IMR-90 (cell line): Measurements from ENCODE around the gene URAD. TPM values are rescaled to one million over a fixed set of nuclear protein-coding genes. Genes with fewer than 3 reads are reported as not detected.

Experiments used
- ATAC-seq: fragments of 200-7000 bp; cut with Tn5 transposase; 2 replicates; pipeline ENCODE4 v1.9.1; 2020; ENCODE audit warnings: low read depth, mild to moderate bottlenecking, moderate library complexity
- BruUV-seq: library from RNA; stranded (reverse); fragments of 400-500 nt; replicated peaks from 2 replicates; lab custom pipeline; 2021; lab: Mats Ljungman, UMichigan
- CTCF ChIA-PET: fragments of 300-600 bp; formaldehyde crosslinking; extraction: SDS; loops from one replicate; lab custom pipeline; 2021; ENCODE audit warnings: antibody characterized with exemption; lab: Yijun Ruan, JAX
- POLR2A ChIA-PET: fragments of 300-600 bp; sonication (Branson Sonifier 250); formaldehyde crosslinking; loops from one replicate; lab custom pipeline; 2022; ENCODE audit warnings: antibody characterized with exemption; ENCODE audit not compliant: unreplicated experiment; lab: Charles Lee
- DNase-seq: peaks from one replicate; pipeline ENCODE4 v3.0.0; 2013
- H2AFZ ChIP-seq: replicated peaks from 2 replicates; pipeline ENCODE3; 2013; ENCODE audit warnings: low read length, mild to moderate bottlenecking; ENCODE audit not compliant: poor library complexity
- H2AK5ac ChIP-seq: 2 replicates; pipeline ENCODE4 v1.6.1; 2013; ENCODE audit warnings: low read depth, low read length, inconsistent platforms
- H2AK9ac ChIP-seq: replicated peaks from 2 replicates; pipeline ENCODE3; 2013; ENCODE audit warnings: mild to moderate bottlenecking, low read depth, low read length, moderate library complexity; ENCODE audit not compliant: poor library complexity
- H2BK120ac ChIP-seq: 2 replicates; pipeline ENCODE4 v1.6.1; 2013; ENCODE audit warnings: low read depth, low read length, inconsistent platforms
- H2BK15ac ChIP-seq: 3 replicates; pipeline ENCODE4 v1.6.1; 2013; ENCODE audit warnings: low read depth, low read length, inconsistent platforms
- H2BK20ac ChIP-seq: 2 replicates; pipeline ENCODE4 v1.6.1; 2013; ENCODE audit warnings: low read depth, mild to moderate bottlenecking, inconsistent platforms, low read length, moderate library complexity
- H2BK5ac ChIP-seq: 2 replicates; pipeline ENCODE4 v1.6.1; 2013; ENCODE audit warnings: mild to moderate bottlenecking, low read depth, low read length, inconsistent platforms; ENCODE audit not compliant: poor library complexity, severe bottlenecking
- H3K14ac ChIP-seq: replicated peaks from 2 replicates; pipeline ENCODE4 v1.6.1; 2013; ENCODE audit warnings: low read depth, low read length, inconsistent platforms
- H3K18ac ChIP-seq: 2 replicates; pipeline ENCODE4 v1.6.1; 2013; ENCODE audit warnings: low read depth, low read length, control low read depth
- H3K23ac ChIP-seq: 2 replicates; pipeline ENCODE4 v1.6.1; 2013; ENCODE audit warnings: low read depth, low read length, inconsistent platforms
- H3K27ac ChIP-seq: 2 replicates; pipeline ENCODE4 v1.5.1; 2013; ENCODE audit warnings: mild to moderate bottlenecking, control low read depth, low read length; ENCODE audit not compliant: insufficient read depth
- H3K27me3 ChIP-seq: 2 replicates; pipeline ENCODE4 v1.6.1; 2013; ENCODE audit warnings: low read length; ENCODE audit not compliant: control insufficient read depth, insufficient read depth
- H3K36me3 ChIP-seq: 2 replicates; pipeline ENCODE4 v1.6.1; 2013; ENCODE audit warnings: low read length, mixed read lengths; ENCODE audit not compliant: control insufficient read depth, insufficient read depth
- H3K4ac ChIP-seq: 2 replicates; pipeline ENCODE4 v1.6.1; 2013; ENCODE audit warnings: low read depth, low read length, inconsistent platforms
- H3K4me1 ChIP-seq: 2 replicates; pipeline ENCODE4 v1.6.1; 2013; ENCODE audit warnings: low read length, mixed read lengths; ENCODE audit not compliant: control insufficient read depth, insufficient read depth
- H3K4me2 ChIP-seq: 2 replicates; pipeline ENCODE4 v1.6.1; 2013; ENCODE audit warnings: low read depth, mild to moderate bottlenecking, control low read depth, low read length, moderate library complexity
- H3K4me3 ChIP-seq: 2 replicates; pipeline ENCODE4 v1.5.1; 2013; ENCODE audit warnings: low read depth, mild to moderate bottlenecking, control low read depth, low read length, moderate library complexity; ENCODE audit not compliant: insufficient read depth
- H3K56ac ChIP-seq: 2 replicates; pipeline ENCODE4 v1.6.1; 2013; ENCODE audit warnings: low read length, inconsistent platforms; ENCODE audit not compliant: insufficient read depth; ENCODE audit errors: extremely low read depth
- H3K79me1 ChIP-seq, 2 experiments: 2 replicates each; pipeline ENCODE4 v1.6.1; 2013; ENCODE audit warnings: low read length in 2 of 2, inconsistent platforms in 1 of 2, low read depth in 1 of 2
- H3K9ac ChIP-seq: 2 replicates; pipeline ENCODE4 v1.6.1; 2013; ENCODE audit warnings: low read depth, low read length, control low read depth
- H3K9me1 ChIP-seq: 2 replicates; pipeline ENCODE4 v1.6.1; 2013; ENCODE audit warnings: low read length, inconsistent platforms; ENCODE audit not compliant: insufficient read depth
- H3K9me3 ChIP-seq: 2 replicates; pipeline ENCODE4 v1.6.1; 2013; ENCODE audit warnings: low read length; ENCODE audit not compliant: control insufficient read depth, insufficient read depth
- H4K20me1 ChIP-seq: 2 replicates; pipeline ENCODE4 v1.6.1; 2013; ENCODE audit warnings: low read length, inconsistent platforms; ENCODE audit not compliant: insufficient read depth
- H4K5ac ChIP-seq: 2 replicates; pipeline ENCODE4 v1.6.1; 2013; ENCODE audit warnings: mild to moderate bottlenecking, low read depth, low read length, control low read depth
- H4K8ac ChIP-seq, 2 experiments: 2 replicates each; pipeline ENCODE4 v1.6.1; 2013; ENCODE audit warnings: low read depth in 2 of 2, low read length in 2 of 2, control low read depth in 1 of 2, inconsistent platforms in 1 of 2
- H4K91ac ChIP-seq: 2 replicates; pipeline ENCODE4 v1.6.1; 2013; ENCODE audit warnings: low read depth, low read length, inconsistent platforms; ENCODE audit not compliant: insufficient read depth
- CHD1 ChIP-seq: IDR thresholded peaks from 2 replicates; pipeline ENCODE4 v1.6.1; 2012; ENCODE audit warnings: low read depth, low read length, improper control_type of control experiment
- CTCF ChIP-seq: conservative IDR thresholded peaks from 2 replicates; pipeline ENCODE4 v1.5.1; 2012; ENCODE audit warnings: mild to moderate bottlenecking, low read depth, low read length, improper control_type of control experiment
- ELK1 ChIP-seq: fragments of 150-350 bp; IDR thresholded peaks from 2 replicates; pipeline ENCODE4 v1.6.1; 2016; ENCODE audit warnings: low read depth, mild to moderate bottlenecking, low read length, moderate library complexity, borderline replicate concordance
- FOS ChIP-seq: fragments of 150-350 bp; IDR thresholded peaks from 2 replicates; pipeline ENCODE4 v1.6.1; 2016; ENCODE audit warnings: low read depth, low read length
- MAFK ChIP-seq: IDR thresholded peaks from 2 replicates; pipeline ENCODE4 v1.6.1; 2012; ENCODE audit warnings: low read depth, low read length, improper control_type of control experiment
- MAZ ChIP-seq: IDR thresholded peaks from 2 replicates; pipeline ENCODE4 v1.6.1; 2012; ENCODE audit warnings: low read depth, mild to moderate bottlenecking, low read length, improper control_type of control experiment, moderate library complexity, borderline replicate concordance
- NFE2L2 ChIP-seq: fragments of 150-350 bp; IDR thresholded peaks from 2 replicates; pipeline ENCODE4 v1.6.1; 2016; ENCODE audit warnings: low read depth, mild to moderate bottlenecking, low read length
- WGBS, 2 experiments: methylation state at CpG; one replicate each; pipeline versions ENCODE4 v1.1.5 to v1.1.7; 2013; ENCODE audit warnings: missing lambda C conversion rate in 2 of 2; ENCODE audit not compliant: insufficient read length in 1 of 2; ENCODE audit errors: extremely low coverage in 2 of 2; 5-methylcytosine and 5-hydroxymethylcytosine counted together
- dilution Hi-C: fragments of 300-500 bp; cut with HindIII; formaldehyde crosslinking; loops from one replicate; pipeline ENCODE4 v1.14.3; 2018; ENCODE audit warnings: low sequenced_read_pairs; ENCODE audit not compliant: unreplicated experiment
- in situ Hi-C: fragments of 300-500 bp; cut with MboI; formaldehyde crosslinking; loops from 3 replicates; pipeline ENCODE4 v1.14.3; 2019; ENCODE audit warnings: low sequenced_read_pairs, inconsistent platforms, mixed read lengths
- intact Hi-C: fragments of 100-400 bp; cut with micrococcal nuclease; formaldehyde crosslinking; loops from 2 replicates; pipeline ENCODE4 v1.10.0; 2022
- polyA plus RNA-seq, 3 experiments: library from polyadenylated mRNA; depleted of rRNA; stranded (reverse); fragments of >200 nt; gene quantifications; 2 replicates each; pipeline ENCODE4 v1.2.3, GENCODE V29; 2012; ENCODE audit warnings: low replicate concordance in 1 of 3
- total RNA-seq: library from RNA; depleted of rRNA; stranded (reverse); fragments of >200 nt; gene quantifications from 2 replicates; pipeline ENCODE4 v1.2.3, GENCODE V29; 2012

Gene URAD
- total and polyA plus RNA-seq, 2 of the 4 experiments (the other 2 are of a cell fraction) = not detected

- no peak overlapping the region for H2AFZ ChIP-seq
- no peak overlapping the region for H3K9ac ChIP-seq
- H2BK120ac ChIP-seq = no peak overlapping the region
- TF ChIP-seq ELK1 (no peak), FOS (no peak), CHD1 (no peak), CTCF (no peak), MAZ (no peak), NFE2L2 (no peak), MAFK (no peak)
- ATAC-seq (no peak), DNase-seq (no peak)
- no peak overlapping the region for H3K14ac ChIP-seq
- no peak overlapping the region for H2BK15ac ChIP-seq
- dilution Hi-C loops = no loop called here
- peaks cover 9% of the 10 kb centered on the region for H3K27me3 ChIP-seq
- no peak overlapping the region for H2BK5ac ChIP-seq
- ChIA-PET POLR2A (no interaction called here), CTCF (interaction anchor here (1.1 to 2.2 kb wide), 2 partner anchors 9 to 11 kb away, joined by 4 to 8 read pairs; no protein-coding TSS in a partner anchor)
- H2AK9ac ChIP-seq = no peak overlapping the region
- H4K91ac ChIP-seq = no peak overlapping the region
- no peaks in the 10 kb centered on the region for H3K36me3 ChIP-seq
- H3K4me2 ChIP-seq = no peak overlapping the region
- no peak overlapping the region for H4K8ac ChIP-seq
- no peak overlapping the region for H3K4ac ChIP-seq
- H4K20me1 ChIP-seq = no peaks in the 10 kb centered on the region
- no peak overlapping the region for H3K27ac ChIP-seq
- no peaks in the 10 kb centered on the region for H3K4me1 ChIP-seq
- in situ Hi-C loops = no loop called here
- no peak overlapping the region for H3K4me3 ChIP-seq
- no peak overlapping the region for H2AK5ac ChIP-seq
- no peaks in the 10 kb centered on the region for H3K79me1 ChIP-seq
- H3K18ac ChIP-seq = no peak overlapping the region
- no peak overlapping the region for H4K5ac ChIP-seq
- BruUV-seq = no TSS peak
- H3K56ac ChIP-seq = no peak overlapping the region
- WGBS, 2 experiments = no CpG with 5 or more reads among the region's 1 CpG
- intact Hi-C loops = no loop called here
- no peaks in the 10 kb centered on the region; the same call in 1 of the 2 replicates for H3K9me3 ChIP-seq
- no peaks in the 10 kb centered on the region for H3K9me1 ChIP-seq
- no peak overlapping the region for H2BK20ac ChIP-seq
- H3K23ac ChIP-seq = no peak overlapping the region
These were observed 45.5 kb downstream of the URAD start for GRCh38 chr13:27942972-27943371.
